ENCODE data around the gene C3orf22.

- TF ChIP-seq CTCF (conservative IDR thresholded peaks at IDR 0.05; ENCODE audit: low read length) (no peak), EZH2phosphoT487 (IDR thresholded peaks at IDR 0.05; ENCODE audit: borderline replicate concordance) (no peak)
Measured at GRCh38 chr3:126558336-126559071, at the start of gene C3orf22.

Data from Loucy (cell line).